Ishikawa (cell line): Measurements from ENCODE around the gene LMOD2.

Experiments
- CEBPB ChIP-seq: IDR thresholded peaks from 2 replicates; pipeline ENCODE4 v1.6.1; 2012
- CREB1 ChIP-seq: IDR thresholded peaks from 2 replicates; pipeline ENCODE4 v1.6.1; 2012; ENCODE audit warnings: low read depth
- EGR1 ChIP-seq: IDR thresholded peaks from 2 replicates; pipeline ENCODE4 v1.6.1; 2012
- EP300 ChIP-seq: IDR thresholded peaks from 2 replicates; pipeline ENCODE4 v1.6.1; 2012; ENCODE audit warnings: borderline replicate concordance
- FOXM1 ChIP-seq: IDR thresholded peaks from 2 replicates; pipeline ENCODE4 v1.6.1; 2012; ENCODE audit warnings: low read depth, borderline replicate concordance
- MAX ChIP-seq: IDR thresholded peaks from 2 replicates; pipeline ENCODE4 v1.6.1; 2012
- NFIC ChIP-seq: IDR thresholded peaks from 2 replicates; pipeline ENCODE4 v1.6.1; 2012
- RAD21 ChIP-seq: IDR thresholded peaks from 2 replicates; pipeline ENCODE4 v1.6.1; 2012; ENCODE audit warnings: low read depth
- REST ChIP-seq: IDR thresholded peaks from 2 replicates; pipeline ENCODE4 v1.6.1; 2012; ENCODE audit warnings: low read depth, mild to moderate bottlenecking
- TAF1 ChIP-seq: IDR thresholded peaks from 2 replicates; pipeline ENCODE4 v1.6.1; 2012; ENCODE audit warnings: low read depth, mild to moderate bottlenecking
- TCF12 ChIP-seq: IDR thresholded peaks from 2 replicates; pipeline ENCODE4 v1.6.1; 2012; ENCODE audit warnings: low read depth
- TEAD4 ChIP-seq: IDR thresholded peaks from 2 replicates; pipeline ENCODE4 v1.6.1; 2012
- USF1 ChIP-seq: IDR thresholded peaks from 2 replicates; pipeline ENCODE4 v1.6.1; 2012
- YY1 ChIP-seq: IDR thresholded peaks from 2 replicates; pipeline ENCODE4 v1.6.1; 2012; ENCODE audit warnings: low read depth
- ZBTB7A ChIP-seq: IDR thresholded peaks from 2 replicates; pipeline ENCODE4 v1.6.1; 2012; ENCODE audit warnings: low read depth

Gene LMOD2

GRCh38 chr7:123655614-123656013 lies at the start of gene LMOD2:
LMOD2 (plus strand) TSS chr7:123655866; CDS start chr7:123655964, 98 bp downstream.
- TF ChIP-seq CEBPB (no peak), TEAD4 (no peak), EGR1 (no peak), USF1 (no peak), REST (no peak), NFIC (no peak), CREB1 (no peak)

- TF ChIP-seq EP300 (no peak), NFIC (no peak), TEAD4 (no peak), YY1 (no peak), ZBTB7A (no peak), TAF1 (no peak), EGR1 (no peak), TCF12 (no peak), USF1 (no peak), RAD21 (no peak), FOXM1 (no peak), MAX (no peak), REST (no peak), CEBPB (no peak), CREB1 (no peak)
Measured at GRCh38 chr7:123607423-123607975, 48.2 kb upstream of the LMOD2 start.

- TF ChIP-seq CREB1 (no peak), TEAD4 (no peak), NFIC (no peak), ZBTB7A (no peak), MAX (no peak), USF1 (no peak), TAF1 (no peak), TCF12 (no peak), EGR1 (no peak), EP300 (no peak), YY1 (no peak), RAD21 (no peak), REST (no peak), CEBPB (no peak), FOXM1 (no peak)
Measured at GRCh38 chr7:123608991-123609882, 46.4 kb upstream of the LMOD2 start.

- TF ChIP-seq CREB1 (no peak), USF1 (no peak), TAF1 (no peak), MAX (no peak), EP300 (no peak), FOXM1 (no peak), TCF12 (no peak), EGR1 (no peak), NFIC (no peak), TEAD4 (no peak), YY1 (no peak), REST (no peak), CEBPB (no peak), ZBTB7A (no peak), RAD21 (no peak)
Measured at GRCh38 chr7:123609883-123610239, 45.8 kb upstream of the LMOD2 start.
